Embryonic facial prominence (tissue), 1 donor: ENCODE data around the gene LAMTOR3.

Source experiments
- DNase-seq: peaks from one replicate; pipeline ENCODE4 v3.0.0-alpha.2; 2016; ENCODE audit errors: extremely low spot score

The LAMTOR3 gene

DNA sequence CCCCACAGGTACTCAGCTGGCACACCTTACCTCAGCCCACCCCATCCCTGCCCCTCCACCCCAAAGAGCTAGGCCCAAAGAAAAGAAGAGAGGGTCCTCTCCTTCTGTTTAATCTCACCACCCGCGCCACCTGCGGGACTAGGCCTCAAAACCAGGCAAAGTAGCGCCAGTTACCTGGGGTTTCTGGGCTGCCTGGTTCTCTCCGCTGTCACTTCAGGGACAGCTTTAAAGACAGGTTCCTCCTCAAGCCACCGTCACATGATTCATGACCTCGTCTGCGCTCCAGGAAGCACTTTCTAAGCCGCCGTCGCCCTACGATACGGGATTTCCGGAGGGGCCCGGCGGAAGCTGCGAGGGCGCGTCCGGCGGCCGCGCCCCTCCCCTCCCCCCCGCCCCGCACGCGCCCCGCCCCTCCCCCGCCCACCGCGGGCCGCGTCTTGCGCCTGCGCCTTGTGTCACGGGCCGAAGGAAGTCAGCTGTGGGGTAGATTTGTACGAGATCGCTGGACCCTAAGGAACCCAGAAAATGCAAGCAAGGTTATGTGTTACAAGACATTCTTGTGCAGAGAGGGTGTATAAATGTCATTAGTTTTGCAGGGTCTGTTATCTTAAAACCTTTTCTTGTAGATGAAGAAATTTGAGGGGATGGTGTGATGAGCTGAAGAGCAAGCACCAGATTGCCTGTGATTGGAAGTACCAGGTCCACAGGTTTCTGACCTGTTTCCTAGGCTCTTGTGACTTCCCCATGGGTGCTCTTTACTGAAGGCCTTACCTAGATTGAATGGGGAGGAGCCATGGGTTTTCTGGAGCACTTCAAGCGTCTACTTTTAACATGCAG is at the start of gene LAMTOR3:
TSS of gene LAMTOR3 (minus strand) at position 267 of the 837 bp plus-strand sequence. CDS start 464 bp downstream, outside the sequence.
- DNase-seq, result peak; percentile 90

- no peak for DNase-seq
Observed at GRCh38 chr4:99938243-99938753, 44.1 kb upstream of the LAMTOR3 start.

- no peak for DNase-seq
Observed at GRCh38 chr4:99934891-99935290, 40.7 kb upstream of the LAMTOR3 start.

DNA sequence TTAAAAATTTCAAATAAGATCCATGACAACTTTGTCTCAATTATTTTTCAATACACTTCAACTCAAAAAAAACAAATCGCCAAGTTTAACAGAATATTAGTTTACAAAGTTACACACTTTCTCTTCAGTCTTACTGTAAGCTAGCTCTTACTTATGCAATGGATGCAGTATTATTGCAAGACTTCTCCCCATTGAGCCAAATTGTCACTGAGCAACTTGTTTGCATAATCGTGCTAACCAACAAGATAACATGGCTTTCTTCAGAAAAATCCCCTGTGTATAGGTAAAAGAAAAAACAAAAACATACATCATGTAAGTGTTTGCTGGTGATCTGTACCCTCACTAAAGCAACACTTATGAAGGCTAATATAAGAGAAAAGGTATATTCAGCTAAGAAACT is 33.3 kb upstream of the LAMTOR3 start:
- DNase-seq, result no peak

GRCh38 chr4:99921174-99921573 is 26.9 kb upstream of the LAMTOR3 start:
- DNase-seq, result no peak

- DNase-seq, result no peak
Observed at GRCh38 chr4:99918656-99919055, 24.4 kb upstream of the LAMTOR3 start.

DNA sequence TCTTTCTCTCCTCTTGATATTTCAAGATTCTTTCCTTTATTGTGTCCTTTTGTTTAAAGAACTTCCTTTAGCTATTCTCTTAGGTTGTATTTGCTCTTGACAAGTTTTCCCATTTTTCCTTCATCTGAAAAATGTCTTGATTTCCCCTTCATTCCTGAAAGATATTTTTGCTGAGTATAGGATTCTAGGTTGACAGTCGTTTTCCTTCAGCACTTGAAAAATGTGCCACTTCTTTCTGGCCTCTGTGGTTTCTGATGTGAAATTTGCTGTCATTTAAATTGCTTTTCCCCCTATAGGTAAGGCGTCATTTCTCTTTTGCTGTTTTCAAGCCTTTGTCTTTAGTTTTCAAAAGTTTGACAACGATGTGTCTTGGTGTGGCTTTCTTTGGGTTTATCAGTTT is 23.3 kb upstream of the LAMTOR3 start:
- no peak for DNase-seq

GRCh38 chr4:99915449-99915848 is 21.2 kb upstream of the LAMTOR3 start:
- no peak for DNase-seq

DNA sequence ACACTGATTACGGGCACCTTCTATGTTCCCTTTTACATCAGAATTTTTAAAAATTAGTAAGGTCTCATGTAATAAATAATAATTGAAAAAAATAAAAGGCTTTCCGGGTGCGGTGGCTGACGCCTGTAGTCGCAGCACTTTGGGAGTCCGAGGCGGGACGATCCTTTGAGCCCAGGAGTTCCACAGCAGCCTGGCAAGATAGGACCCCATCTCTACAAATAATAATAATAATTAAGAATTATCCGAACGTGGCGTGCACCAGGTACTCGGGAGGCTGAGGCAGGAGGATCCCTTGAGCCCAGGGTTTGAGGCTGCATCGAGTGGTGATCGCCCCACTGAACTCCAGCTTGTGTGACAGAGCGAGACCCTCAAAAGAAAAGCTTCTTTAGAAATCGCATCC is 771 bp upstream of the LAMTOR3 start:
- no peak for DNase-seq

DNA sequence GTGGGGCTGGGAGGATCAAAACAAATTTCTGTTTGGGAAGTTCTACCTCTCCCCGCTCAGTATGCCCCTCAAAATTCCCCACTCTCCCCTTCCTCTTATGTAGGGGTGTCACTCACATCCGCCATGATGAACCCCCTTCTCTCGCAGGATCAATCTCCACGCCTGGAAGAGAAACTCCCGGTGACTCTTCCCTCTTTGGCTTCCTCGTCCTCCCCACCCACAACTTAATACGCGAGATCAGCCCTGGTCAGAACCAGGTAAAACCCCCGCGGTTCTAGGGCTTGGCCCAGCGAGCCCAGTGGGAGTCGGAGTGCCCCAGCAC is 427 bp downstream of the LAMTOR3 start:
- DNase-seq, result no peak

DNA sequence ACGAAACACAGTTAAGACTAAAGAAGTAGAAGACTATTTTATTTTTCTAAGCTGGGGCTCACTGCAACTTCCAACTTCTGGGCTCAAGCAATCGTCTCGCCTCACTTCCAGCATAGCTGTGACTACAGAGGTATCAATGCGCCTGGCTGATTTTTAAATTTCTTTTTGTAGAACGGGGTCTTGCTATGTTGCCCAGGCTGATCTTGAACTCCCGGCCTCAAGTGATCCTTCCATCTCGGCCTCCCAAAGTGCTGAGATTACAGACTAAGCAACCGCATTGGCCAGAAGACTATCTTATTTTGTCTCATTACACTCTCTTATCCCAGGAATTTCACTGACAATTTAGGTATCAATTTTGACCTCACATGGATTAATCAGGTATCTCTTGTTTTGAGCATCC is 1.2 kb downstream of the LAMTOR3 start:
- DNase-seq, result no peak

DNA sequence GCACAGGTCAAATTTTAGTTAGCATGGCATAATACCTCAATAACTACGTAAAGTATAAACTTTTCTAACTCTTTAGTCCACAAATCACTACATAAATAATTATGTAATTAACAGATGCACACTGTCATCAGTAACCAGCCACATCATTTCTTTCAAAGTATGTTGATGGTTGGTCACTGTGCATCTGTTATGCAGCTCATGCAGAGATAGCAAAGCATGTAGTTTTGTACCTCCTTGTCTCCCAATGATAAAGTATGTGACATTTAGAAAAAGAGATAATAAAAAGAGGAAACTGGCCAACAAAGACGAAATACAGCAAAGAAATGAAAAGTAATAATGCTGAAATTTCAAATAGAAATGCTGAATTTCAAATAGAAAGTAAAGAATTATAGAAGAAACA is 2.9 kb downstream of the LAMTOR3 start:
- no peak for DNase-seq

GRCh38 chr4:99887837-99888236 is 6.4 kb downstream of the LAMTOR3 start:
- no peak for DNase-seq

DNA sequence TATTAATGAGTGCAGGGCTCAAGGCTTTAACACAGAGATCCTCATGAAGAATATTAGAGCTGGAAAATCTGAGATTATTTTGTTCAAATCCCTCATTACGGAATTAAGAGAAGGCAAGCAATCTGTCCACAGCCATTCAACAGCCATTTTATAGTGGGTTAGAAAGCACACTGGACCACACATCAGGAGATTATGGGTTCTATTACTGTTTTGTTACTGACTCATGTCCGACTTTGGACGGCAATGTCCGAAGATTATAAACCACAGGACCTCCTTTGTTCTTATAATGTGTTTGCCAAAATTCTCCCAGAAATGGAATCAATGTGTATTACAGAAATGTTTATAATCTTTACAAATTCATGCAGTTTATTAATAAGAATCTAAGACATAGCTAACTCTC is 8.1 kb downstream of the LAMTOR3 start:
- DNase-seq, result no peak

GRCh38 chr4:99885687-99886086 is 8.5 kb downstream of the LAMTOR3 start:
- DNase-seq, result no peak

- DNase-seq, result no peak
Observed at GRCh38 chr4:99885063-99885664, 9.1 kb downstream of the LAMTOR3 start.

DNA sequence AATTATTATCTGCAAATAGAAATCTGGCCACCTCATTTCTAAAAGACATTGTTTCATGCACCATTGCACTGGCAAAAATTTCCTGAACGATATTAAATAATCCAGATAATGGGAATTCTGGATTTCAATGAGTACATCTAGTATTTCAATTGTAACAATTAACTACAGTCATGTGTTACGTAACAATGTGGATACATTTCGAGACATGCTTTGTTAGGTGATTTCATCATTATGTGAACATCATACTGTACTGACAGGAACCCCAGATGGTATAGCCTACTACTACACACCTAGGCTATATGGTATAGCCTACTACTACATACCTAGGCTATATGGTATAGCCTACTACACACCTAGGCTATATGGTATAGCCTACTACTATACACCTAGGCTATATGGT is 14.8 kb downstream of the LAMTOR3 start:
- DNase-seq, result no peak

- DNase-seq, result no peak
Observed at GRCh38 chr4:99878604-99879003, 15.6 kb downstream of the LAMTOR3 start.

DNA sequence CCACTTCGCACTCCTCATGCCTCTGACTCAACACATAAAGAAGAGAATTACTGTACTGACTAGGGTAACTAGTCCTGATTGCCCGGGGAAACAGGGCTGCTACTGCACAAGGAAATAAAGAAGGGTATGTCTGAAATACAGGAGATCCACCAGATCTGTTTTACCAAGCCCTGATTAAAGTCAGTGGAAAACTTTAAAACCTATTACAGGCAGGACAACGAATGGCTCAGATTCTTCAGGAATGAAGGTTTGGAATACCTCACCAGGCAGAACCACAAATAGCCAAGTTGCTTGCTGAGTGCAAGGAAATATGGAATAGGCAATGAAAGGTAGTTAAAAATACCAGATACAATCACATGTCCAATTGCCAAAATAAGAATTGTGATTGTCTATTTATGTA is 17.3 kb downstream of the LAMTOR3 start:
- DNase-seq, result no peak

DNA sequence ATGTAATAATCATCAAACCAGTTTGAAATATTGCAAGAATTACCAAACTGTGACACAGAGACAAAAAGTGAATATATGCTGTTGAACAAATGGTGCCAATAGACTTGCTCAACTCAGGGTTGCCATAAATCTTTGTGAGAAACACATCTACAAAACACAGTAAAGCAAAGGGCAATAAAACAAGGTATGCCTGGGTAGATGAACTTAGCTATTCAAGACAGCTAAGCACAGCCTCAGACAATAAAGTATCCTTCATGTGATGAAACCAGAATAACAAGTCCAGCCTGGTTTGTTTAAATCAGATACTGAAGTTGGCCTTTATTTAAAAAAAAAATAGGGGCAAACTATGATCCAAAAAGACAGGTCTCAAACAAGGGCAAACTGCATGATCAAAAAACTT is 19.2 kb downstream of the LAMTOR3 start:
- DNase-seq, result no peak

- no peak for DNase-seq
Observed at GRCh38 chr4:99872570-99872969, 21.7 kb downstream of the LAMTOR3 start.

GRCh38 chr4:99868126-99868596 is 26.1 kb downstream of the LAMTOR3 start:
- DNase-seq, result peak; percentile 17

DNA sequence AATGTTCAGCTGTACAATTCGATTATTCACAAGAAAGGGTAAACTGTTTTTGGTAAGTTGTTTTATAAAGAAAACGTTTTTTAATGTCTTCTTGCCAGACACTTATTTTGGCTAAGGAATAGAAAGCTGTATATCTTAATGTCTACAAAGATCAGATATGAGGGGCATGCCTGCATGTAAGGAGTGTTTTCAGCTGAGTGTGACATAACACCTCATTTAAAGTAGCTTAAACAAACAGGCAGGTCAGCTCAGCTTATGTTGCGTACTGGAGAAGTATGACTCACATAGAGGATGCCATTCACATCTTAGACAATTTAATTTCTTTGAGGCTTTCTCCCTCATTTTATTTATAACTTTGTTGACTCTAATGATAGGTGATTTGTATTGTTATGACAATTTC is 30.4 kb downstream of the LAMTOR3 start:
- no peak for DNase-seq
